B cell (primary cell): ENCODE results near the gene CDKN3. TPM values are rescaled to one million over a fixed set of nuclear protein-coding genes. Genes with fewer than 3 reads are reported as not detected.

Experiments
- ATAC-seq: fragments of 200-7000 bp; cut with Tn5 transposase; one replicate; pipeline ENCODE4 v1.10.0; 2021; ENCODE audit warnings: low read depth, mild to moderate bottlenecking, moderate number of reproducible peaks, moderate library complexity
- CTCF ChIA-PET: fragments of 350-600 bp; sonication (Branson Sonifier 250); formaldehyde crosslinking; loops from one replicate; lab custom pipeline; 2021; ENCODE audit warnings: antibody characterized with exemption, inconsistent platforms; lab: Charles Lee
- POLR2A ChIA-PET: fragments of 350-600 bp; sonication (Branson Sonifier 250); formaldehyde crosslinking; loops from one replicate; lab custom pipeline; 2021; ENCODE audit warnings: antibody characterized with exemption; lab: Charles Lee
- DNase-seq: peaks from one replicate; pipeline ENCODE4 v3.0.0; 2013
- H2AFZ ChIP-seq: 2 replicates; pipeline ENCODE4 v1.6.1; 2012; ENCODE audit warnings: mild to moderate bottlenecking, low read depth, low read length; ENCODE audit not compliant: insufficient read depth, poor library complexity, severe bottlenecking
- H3K27ac ChIP-seq, 2 donors: 1 replicate in 1 of 2; 2 replicates in 1 of 2; pipeline ENCODE4 v1.5.1; 2012 to 2013; ENCODE audit warnings: low read length in 2 of 2, mild to moderate bottlenecking in 2 of 2, moderate library complexity in 1 of 2
- H3K27me3 ChIP-seq, 4 experiments: fragments of 200-600 bp in 1 of 4; sonication (generic) in 1 of 4; replicated peaks in 1 of 4; 1 replicate in 2 of 4; 2 replicates in 2 of 4; pipeline versions ENCODE4 v1.6.1 to v1.7.0; 2013 to 2016; ENCODE audit warnings: low read length in 3 of 4, mild to moderate bottlenecking in 2 of 4, mixed read lengths in 1 of 4, moderate library complexity in 1 of 4; ENCODE audit not compliant: insufficient read depth in 4 of 4, control insufficient read depth in 3 of 4; ENCODE audit errors: control extremely low read depth in 1 of 4
- H3K36me3 ChIP-seq, 2 experiments: replicated peaks in 1 of 2; 1 replicate in 1 of 2; 2 replicates in 1 of 2; pipeline versions ENCODE4 v1.6.1 to v1.7.1; 2013; ENCODE audit warnings: low read length in 1 of 2; ENCODE audit not compliant: insufficient read depth in 2 of 2, control insufficient read depth in 1 of 2; ENCODE audit errors: control extremely low read depth in 1 of 2, extremely low read depth in 1 of 2
- H3K4me1 ChIP-seq, 2 donors: fragments of 200-600 bp in 1 of 2; sonication (generic) in 1 of 2; 1 replicate in 1 of 2; 2 replicates in 1 of 2; pipeline versions ENCODE4 v1.5.1 to v1.6.1; 2013 to 2017; ENCODE audit warnings: low read length in 2 of 2; ENCODE audit not compliant: control insufficient read depth in 2 of 2, insufficient read depth in 2 of 2
- H3K4me2 ChIP-seq: replicated peaks from 2 replicates; pipeline ENCODE3; 2012; ENCODE audit warnings: mild to moderate bottlenecking, low read depth, low read length; ENCODE audit not compliant: poor library complexity, severe bottlenecking
- H3K4me3 ChIP-seq, 5 experiments: fragments of 200-600 bp in 1 of 5; sonication (generic) in 1 of 5; 1 replicate in 3 of 5; 2 replicates in 2 of 5; pipeline versions ENCODE4 v1.5.1 to v1.7.0; 2011 to 2016; ENCODE audit warnings: low read length in 4 of 5, mild to moderate bottlenecking in 4 of 5, low read depth in 2 of 5, control low read depth in 1 of 5, moderate library complexity in 1 of 5; ENCODE audit not compliant: insufficient read depth in 1 of 5; ENCODE audit errors: control extremely low read depth in 1 of 5, extremely low read depth in 1 of 5
- H3K79me2 ChIP-seq: fragments of 200-600 bp; sonication (generic); one replicate; pipeline ENCODE4 v1.6.0; 2016; ENCODE audit warnings: low read length; ENCODE audit not compliant: control insufficient read depth, insufficient read depth
- H3K9ac ChIP-seq: fragments of 200-600 bp; sonication (generic); 2 replicates; pipeline ENCODE4 v1.6.1; 2017; ENCODE audit warnings: mild to moderate bottlenecking, low read length, moderate library complexity
- H3K9me3 ChIP-seq, 3 donors: one replicate each; pipeline versions ENCODE4 v1.6.1 to v1.7.1; 2013; ENCODE audit warnings: low read length in 2 of 3; ENCODE audit not compliant: control insufficient read depth in 2 of 3, insufficient read depth in 1 of 3; ENCODE audit errors: control extremely low read depth in 1 of 3
- H4K20me1 ChIP-seq: 2 replicates; pipeline ENCODE4 v1.6.0; 2012; ENCODE audit warnings: mild to moderate bottlenecking, low read length; ENCODE audit not compliant: insufficient read depth, control insufficient read depth, poor library complexity, severe bottlenecking
- H3K27ac Mint-ChIP-seq: one replicate; pipeline ENCODE4 v1.8.0; 2021; ENCODE audit warnings: mixed read lengths
- H3K27me3 Mint-ChIP-seq: one replicate; pipeline ENCODE4 v1.8.0; 2021; ENCODE audit warnings: mixed read lengths
- H3K4me1 Mint-ChIP-seq: one replicate; pipeline ENCODE4 v1.8.0; 2021; ENCODE audit warnings: mixed read lengths
- H3K4me3 Mint-ChIP-seq: one replicate; pipeline ENCODE4 v1.8.0; 2021; ENCODE audit warnings: mixed read lengths
- H3K9me3 Mint-ChIP-seq: one replicate; pipeline ENCODE4 v1.8.0; 2022; ENCODE audit warnings: mixed read lengths; ENCODE audit not compliant: insufficient read depth
- EZH2 ChIP-seq: IDR thresholded peaks from 2 replicates; pipeline ENCODE4 v1.6.1; 2012; ENCODE audit warnings: borderline replicate concordance, low read depth, mild to moderate bottlenecking, moderate library complexity, low read length; ENCODE audit not compliant: insufficient read depth, poor library complexity, severe bottlenecking
- WGBS: methylation state at CpG from one replicate; pipeline ENCODE4 v1.1.5; 2013; ENCODE audit warnings: missing lambda C conversion rate; ENCODE audit not compliant: insufficient coverage; 5-methylcytosine and 5-hydroxymethylcytosine counted together
- intact Hi-C: fragments of 100-400 bp; cut with micrococcal nuclease; formaldehyde crosslinking; loops from one replicate; pipeline ENCODE4 v1.10.0; 2022
- polyA plus RNA-seq: library from polyadenylated mRNA; depleted of rRNA; stranded (reverse); fragments of >200 nt; gene quantifications from 2 replicates; pipeline ENCODE4 v1.2.3, GENCODE V29; 2012
- total RNA-seq, 2 donors: library from RNA; stranded (reverse); fragments of 120-200 nt in 1 of 2; gene quantifications; 1 replicate in 1 of 2; 2 replicates in 1 of 2; pipeline versions ENCODE4 v1.2.3 to v1.2.4, GENCODE V29; 2013 to 2022
- TF ChIP-seq, protein P1 (sequence below): fragments of 200-600 bp; IDR thresholded peaks from one replicate; pipeline ENCODE4 v1.8.0; 2022; ENCODE audit warnings: antibody characterized with exemption, mild to moderate bottlenecking

Gene CDKN3
- total and polyA plus RNA-seq, 2 donors (not counting 1 experiment from before 2014, with no cell fraction given): 0.42 to 1.0 TPM

DNA sequence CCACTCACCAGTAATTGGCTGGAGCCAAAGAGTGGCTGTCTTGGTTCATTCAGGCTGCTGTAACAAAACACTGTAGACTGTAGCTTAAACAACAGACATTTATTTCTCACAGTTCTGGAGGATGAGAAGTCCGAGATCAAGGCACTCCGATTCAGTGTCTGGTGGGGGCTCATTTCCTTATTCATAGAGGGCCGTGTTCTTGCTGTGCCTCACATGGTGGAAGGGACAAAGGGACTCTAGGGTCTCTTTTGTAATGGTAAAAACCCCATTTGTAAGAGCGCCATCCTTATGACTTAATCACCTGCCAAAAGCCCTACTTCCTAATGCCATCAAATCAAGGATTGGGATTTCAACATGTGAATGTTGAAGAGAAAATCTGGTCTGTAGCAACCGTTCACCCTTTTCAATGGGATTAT, 34.7 kb upstream of the CDKN3 start:
- ChIA-PET CTCF (interaction anchor here (1.3 kb wide), 1 partner anchor 14 kb away, joined by 3 read pairs; no protein-coding TSS in a partner anchor), POLR2A (no interaction called here)
- TF ChIP-seq EZH2: no peak
- TF ChIP-seq, protein P1, sequence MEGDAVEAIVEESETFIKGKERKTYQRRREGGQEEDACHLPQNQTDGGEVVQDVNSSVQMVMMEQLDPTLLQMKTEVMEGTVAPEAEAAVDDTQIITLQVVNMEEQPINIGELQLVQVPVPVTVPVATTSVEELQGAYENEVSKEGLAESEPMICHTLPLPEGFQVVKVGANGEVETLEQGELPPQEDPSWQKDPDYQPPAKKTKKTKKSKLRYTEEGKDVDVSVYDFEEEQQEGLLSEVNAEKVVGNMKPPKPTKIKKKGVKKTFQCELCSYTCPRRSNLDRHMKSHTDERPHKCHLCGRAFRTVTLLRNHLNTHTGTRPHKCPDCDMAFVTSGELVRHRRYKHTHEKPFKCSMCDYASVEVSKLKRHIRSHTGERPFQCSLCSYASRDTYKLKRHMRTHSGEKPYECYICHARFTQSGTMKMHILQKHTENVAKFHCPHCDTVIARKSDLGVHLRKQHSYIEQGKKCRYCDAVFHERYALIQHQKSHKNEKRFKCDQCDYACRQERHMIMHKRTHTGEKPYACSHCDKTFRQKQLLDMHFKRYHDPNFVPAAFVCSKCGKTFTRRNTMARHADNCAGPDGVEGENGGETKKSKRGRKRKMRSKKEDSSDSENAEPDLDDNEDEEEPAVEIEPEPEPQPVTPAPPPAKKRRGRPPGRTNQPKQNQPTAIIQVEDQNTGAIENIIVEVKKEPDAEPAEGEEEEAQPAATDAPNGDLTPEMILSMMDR: no peak
- Mint-ChIP-seq H3K27me3 (peaks cover 35% of the 10 kb centered on the region), H3K27ac (no peak overlapping the region), H3K4me1 (peaks cover 1% of the 10 kb centered on the region), H3K4me3 (no peak overlapping the region), H3K9me3 (no peaks in the 10 kb centered on the region)
- 80% methylated on average over 2 of the region's 5 CpGs for WGBS
- Histone ChIP-seq H3K4me1 (no peaks in the 10 kb centered on the region), H3K4me2 (no peak overlapping the region), H3K4me3 (no peak overlapping the region), H3K79me2 (no peaks in the 10 kb centered on the region), H2AFZ (no peak overlapping the region), H3K9me3 (no peaks in the 10 kb centered on the region), H3K36me3 (no peaks in the 10 kb centered on the region), H4K20me1 (no peaks in the 10 kb centered on the region), H3K27ac (no peak overlapping the region), H3K9ac (no peak overlapping the region), H3K27me3 (peaks cover 0 to 6% (median 0%) of the 10 kb centered on the region in 4 experiments)
- ATAC-seq: no peak
- intact Hi-C loops: no loop called here
- DNase-seq: no peak

DNA sequence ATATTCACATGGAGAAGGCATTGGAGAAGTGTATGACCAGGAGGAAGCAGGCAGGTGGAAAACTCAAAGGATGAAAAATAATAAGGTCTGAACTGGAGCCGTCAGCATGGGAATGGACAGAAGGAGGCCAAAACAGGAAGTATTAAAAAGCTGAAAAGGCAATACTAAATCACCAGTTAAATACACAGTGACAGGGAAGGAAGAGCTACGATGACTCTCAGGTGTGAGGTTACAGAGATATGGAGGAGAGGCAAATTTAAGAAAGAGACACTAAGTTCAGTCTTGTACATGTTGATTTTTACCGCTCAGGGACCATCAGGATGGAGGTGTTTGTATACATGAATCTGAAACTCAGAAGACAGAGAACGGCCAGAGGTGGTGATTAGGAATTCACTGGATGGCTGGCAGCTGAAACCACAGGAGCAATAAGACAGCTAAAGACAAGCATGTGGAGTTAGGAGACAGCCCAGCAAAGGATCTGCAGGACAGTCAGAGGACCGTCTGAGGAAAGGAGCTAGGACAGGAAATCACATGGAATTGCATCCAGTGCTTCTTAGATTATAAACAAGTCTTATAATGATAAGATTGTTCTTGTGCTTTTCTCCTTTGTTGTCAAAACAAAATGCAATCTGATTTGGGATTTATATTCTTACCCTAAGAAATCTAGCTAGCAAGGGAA, 33.9 kb upstream of the CDKN3 start:
- no peaks in the 10 kb centered on the region for H3K9me3 ChIP-seq
- ATAC-seq (no peak), DNase-seq (no peak)
- H3K27me3 ChIP-seq: peaks cover 0 to 6% (median 0%) of the 10 kb centered on the region in 4 experiments
- peaks cover 36% of the 10 kb centered on the region for H3K27me3 Mint-ChIP-seq
- H3K79me2 ChIP-seq: no peaks in the 10 kb centered on the region
- no peaks in the 10 kb centered on the region for H3K9me3 Mint-ChIP-seq
- ChIA-PET POLR2A (no interaction called here), CTCF (interaction anchor here (1.3 kb wide), 1 partner anchor 15 kb away, joined by 3 read pairs; no protein-coding TSS in a partner anchor)
- H3K4me3 Mint-ChIP-seq: no peak overlapping the region
- no peaks in the 10 kb centered on the region for H3K4me1 ChIP-seq
- no peak overlapping the region for H3K9ac ChIP-seq
- H3K4me3 ChIP-seq: no peak overlapping the region
- no peaks in the 10 kb centered on the region for H3K36me3 ChIP-seq
- peaks cover 1% of the 10 kb centered on the region for H3K4me1 Mint-ChIP-seq
- H2AFZ ChIP-seq: no peak overlapping the region
- no peak overlapping the region for H3K4me2 ChIP-seq
- 74% methylated on average over 4 of the region's 5 CpGs for WGBS
- intact Hi-C loops: no loop called here
- H3K27ac Mint-ChIP-seq: no peak overlapping the region
- H3K27ac ChIP-seq: no peak overlapping the region
- no peak for TF ChIP-seq EZH2
- TF ChIP-seq, protein P1: no peak
- no peaks in the 10 kb centered on the region for H4K20me1 ChIP-seq
